Measurements from ENCODE around the gene CACNA2D4. TPM values are rescaled to one million over a fixed set of nuclear protein-coding genes. Genes with fewer than 3 reads are reported as not detected.

The CACNA2D4 gene
- total RNA-seq, 4 donors from 2014 or later, result 3.3 to 29.1 (median 11.5) TPM

DNA sequence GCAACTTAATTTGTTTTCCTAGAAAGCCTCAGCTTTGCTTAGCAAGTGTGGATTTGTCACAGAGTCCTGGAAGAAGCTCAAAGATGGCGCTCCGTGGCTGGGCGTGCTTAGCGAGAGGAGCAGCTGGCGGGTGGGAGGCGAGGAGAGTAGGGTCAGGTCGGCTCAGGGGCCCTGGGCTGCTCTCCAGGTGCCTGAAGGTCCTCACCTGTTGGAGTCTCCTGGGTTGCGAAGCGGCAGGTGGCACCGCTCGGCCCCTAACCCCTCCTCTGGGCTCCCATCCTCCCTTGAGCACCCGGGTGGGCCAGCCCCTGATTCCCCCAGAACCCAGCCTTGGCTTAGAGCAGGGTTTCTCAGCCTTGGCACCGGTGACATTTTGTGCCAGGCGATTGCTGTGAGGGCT lies 73.0 kb downstream of the CACNA2D4 start:
- TF ChIP-seq CTCF (IDR thresholded peaks at IDR 0.05; ENCODE audit: low read depth), result no peak

- TF ChIP-seq CTCF (IDR thresholded peaks at IDR 0.05; ENCODE audit: low read depth), result no peak
Measured at GRCh38 chr12:1844661-1845409, 73.6 kb downstream of the CACNA2D4 start.

- TF ChIP-seq CTCF (IDR thresholded peaks at IDR 0.05; ENCODE audit: low read depth), result no peak
Measured at GRCh38 chr12:1844223-1844622, 74.2 kb downstream of the CACNA2D4 start.

DNA sequence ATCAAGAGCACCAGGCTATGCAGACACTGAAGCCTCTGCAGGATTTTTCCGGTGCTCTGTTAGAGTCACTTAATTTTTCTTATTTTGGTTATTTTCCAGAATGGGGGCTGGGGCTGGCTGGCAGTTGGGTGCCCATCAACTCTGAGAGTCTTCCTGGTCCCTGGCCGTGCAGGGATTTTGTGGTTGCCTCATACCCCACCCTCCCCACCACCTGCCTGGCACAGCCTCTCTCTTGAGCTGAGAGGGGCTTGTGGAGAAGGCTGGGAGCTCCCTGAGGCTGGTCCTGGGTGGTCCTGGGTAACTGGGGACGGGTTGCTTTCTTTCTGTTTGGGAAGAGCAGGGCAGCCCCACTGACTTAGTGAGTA lies 74.8 kb downstream of the CACNA2D4 start:
- no peak for TF ChIP-seq CTCF (IDR thresholded peaks at IDR 0.05; ENCODE audit: low read depth)

GRCh38 chr12:1842905-1843640 lies 75.4 kb downstream of the CACNA2D4 start:
- TF ChIP-seq CTCF (IDR thresholded peaks at IDR 0.05; ENCODE audit: low read depth), result no peak

GRCh38 chr12:1842183-1842904 lies 76.1 kb downstream of the CACNA2D4 start:
- no peak for TF ChIP-seq CTCF (IDR thresholded peaks at IDR 0.05; ENCODE audit: low read depth)
